Measurements from ENCODE around the gene BPIFA1.

Gene BPIFA1

GRCh38 chr20:33235696-33236095, at the start of gene BPIFA1:
BPIFA1 (plus strand) TSS chr20:33235996; CDS start chr20:33237712, 1,716 bp downstream.
- Histone ChIP-seq H3K36me3 (ENCODE audit: insufficient read depth, low read length) (no peaks in the 10 kb centered on the region), H3K27ac (ENCODE audit: low read depth, low read length, poor library complexity, severe bottlenecking) (no peak within 1 kb of the TSS), H2AFZ (ENCODE audit: low read length) (no peak within 1 kb of the TSS), H3K4me2 (ENCODE audit: low read length) (no peak within 1 kb of the TSS), H4K20me1 (ENCODE audit: insufficient read depth, low read length) (no peaks in the 10 kb centered on the region), H3K79me2 (ENCODE audit: insufficient read depth, low read length) (no peaks in the 10 kb centered on the region), H3K27me3 (ENCODE audit: insufficient read depth, low read length) (0 out of 2 replicates have a peak, but pooled peaks cover 4% of the 10 kb centered on the region), H3K9ac (ENCODE audit: low read length) (no peak within 1 kb of the TSS), H3K9me3 (ENCODE audit: low read length) (no peaks in the 10 kb centered on the region), H3K4me3 (ENCODE audit: low read depth, low read length, poor library complexity, severe bottlenecking) (no peak within 1 kb of the TSS), H3K9me2 (ENCODE audit: low read depth, low read length) (no peaks in the 10 kb centered on the region), H3F3A (ENCODE audit: insufficient read depth, low read length) (no peaks in the 10 kb centered on the region), H3K4me1 (ENCODE audit: insufficient read depth, low read length, severe bottlenecking) (no peaks in the 10 kb centered on the region)
- TF ChIP-seq EZH2 (IDR thresholded peaks at IDR 0.05; ENCODE audit: borderline replicate concordance, low read length) = no peak

GRCh38 chr20:33187491-33187890, 48.3 kb upstream of the BPIFA1 start:
- no peak overlapping the region for H3K4me2 ChIP-seq (ENCODE audit: low read length)
- H3K27me3 ChIP-seq (ENCODE audit: insufficient read depth, low read length) = no peaks in the 10 kb centered on the region
- H3K36me3 ChIP-seq (ENCODE audit: insufficient read depth, low read length) = no peaks in the 10 kb centered on the region
- H3K27ac ChIP-seq (ENCODE audit: low read depth, low read length, poor library complexity, severe bottlenecking) = no peak overlapping the region
- H4K20me1 ChIP-seq (ENCODE audit: insufficient read depth, low read length) = no peaks in the 10 kb centered on the region
- no peaks in the 10 kb centered on the region for H3K9me3 ChIP-seq (ENCODE audit: low read length)
- H3K4me1 ChIP-seq (ENCODE audit: insufficient read depth, low read length, severe bottlenecking) = no peaks in the 10 kb centered on the region
- no peaks in the 10 kb centered on the region for H3F3A ChIP-seq (ENCODE audit: insufficient read depth, low read length)
- H3K9me2 ChIP-seq (ENCODE audit: low read depth, low read length) = no peaks in the 10 kb centered on the region
- H3K79me2 ChIP-seq (ENCODE audit: insufficient read depth, low read length) = no peaks in the 10 kb centered on the region
- no peak overlapping the region for H3K9ac ChIP-seq (ENCODE audit: low read length)
- no peak overlapping the region for H3K4me3 ChIP-seq (ENCODE audit: low read depth, low read length, poor library complexity, severe bottlenecking)
- no peak overlapping the region for H2AFZ ChIP-seq (ENCODE audit: low read length)
- TF ChIP-seq, protein P1, sequence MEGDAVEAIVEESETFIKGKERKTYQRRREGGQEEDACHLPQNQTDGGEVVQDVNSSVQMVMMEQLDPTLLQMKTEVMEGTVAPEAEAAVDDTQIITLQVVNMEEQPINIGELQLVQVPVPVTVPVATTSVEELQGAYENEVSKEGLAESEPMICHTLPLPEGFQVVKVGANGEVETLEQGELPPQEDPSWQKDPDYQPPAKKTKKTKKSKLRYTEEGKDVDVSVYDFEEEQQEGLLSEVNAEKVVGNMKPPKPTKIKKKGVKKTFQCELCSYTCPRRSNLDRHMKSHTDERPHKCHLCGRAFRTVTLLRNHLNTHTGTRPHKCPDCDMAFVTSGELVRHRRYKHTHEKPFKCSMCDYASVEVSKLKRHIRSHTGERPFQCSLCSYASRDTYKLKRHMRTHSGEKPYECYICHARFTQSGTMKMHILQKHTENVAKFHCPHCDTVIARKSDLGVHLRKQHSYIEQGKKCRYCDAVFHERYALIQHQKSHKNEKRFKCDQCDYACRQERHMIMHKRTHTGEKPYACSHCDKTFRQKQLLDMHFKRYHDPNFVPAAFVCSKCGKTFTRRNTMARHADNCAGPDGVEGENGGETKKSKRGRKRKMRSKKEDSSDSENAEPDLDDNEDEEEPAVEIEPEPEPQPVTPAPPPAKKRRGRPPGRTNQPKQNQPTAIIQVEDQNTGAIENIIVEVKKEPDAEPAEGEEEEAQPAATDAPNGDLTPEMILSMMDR (IDR thresholded peaks at IDR 0.05; ENCODE audit: low read length) = no peak
- no peak for TF ChIP-seq EZH2 (IDR thresholded peaks at IDR 0.05; ENCODE audit: borderline replicate concordance, low read length)

DNA sequence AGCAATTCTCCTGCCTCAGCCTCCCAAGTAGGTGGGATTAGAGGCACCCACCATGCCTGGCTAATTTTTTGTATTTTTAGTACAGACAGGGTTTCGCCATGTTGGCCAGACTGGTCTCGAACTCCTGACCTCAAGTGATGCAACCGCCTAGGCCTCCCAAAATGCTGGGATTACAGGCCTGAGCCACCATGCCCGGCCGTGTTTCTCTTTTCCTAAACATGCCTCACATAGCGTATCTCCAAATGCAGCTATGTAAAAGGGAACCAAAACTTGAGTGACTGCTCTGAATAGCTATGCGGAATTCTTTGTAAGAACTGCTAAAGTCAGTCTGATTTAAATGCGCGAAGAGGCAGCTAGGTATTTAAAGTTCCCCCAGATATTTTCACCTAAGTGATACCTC, 47.4 kb upstream of the BPIFA1 start:
- Histone ChIP-seq H3K4me1 (ENCODE audit: insufficient read depth, low read length, severe bottlenecking) (no peaks in the 10 kb centered on the region), H3K9ac (ENCODE audit: low read length) (no peak overlapping the region), H3K9me3 (ENCODE audit: low read length) (no peaks in the 10 kb centered on the region), H3K4me2 (ENCODE audit: low read length) (no peak overlapping the region), H4K20me1 (ENCODE audit: insufficient read depth, low read length) (no peaks in the 10 kb centered on the region), H2AFZ (ENCODE audit: low read length) (no peak overlapping the region), H3K9me2 (ENCODE audit: low read depth, low read length) (no peaks in the 10 kb centered on the region), H3F3A (ENCODE audit: insufficient read depth, low read length) (no peaks in the 10 kb centered on the region), H3K27ac (ENCODE audit: low read depth, low read length, poor library complexity, severe bottlenecking) (no peak overlapping the region), H3K27me3 (ENCODE audit: insufficient read depth, low read length) (no peaks in the 10 kb centered on the region; the same call in 1 of the 2 replicates), H3K79me2 (ENCODE audit: insufficient read depth, low read length) (no peaks in the 10 kb centered on the region), H3K36me3 (ENCODE audit: insufficient read depth, low read length) (no peaks in the 10 kb centered on the region), H3K4me3 (ENCODE audit: low read depth, low read length, poor library complexity, severe bottlenecking) (no peak overlapping the region)
- TF ChIP-seq EZH2 (IDR thresholded peaks at IDR 0.05; ENCODE audit: borderline replicate concordance, low read length) = no peak
- TF ChIP-seq, protein P1 (IDR thresholded peaks at IDR 0.05; ENCODE audit: low read length) = no peak

DNA sequence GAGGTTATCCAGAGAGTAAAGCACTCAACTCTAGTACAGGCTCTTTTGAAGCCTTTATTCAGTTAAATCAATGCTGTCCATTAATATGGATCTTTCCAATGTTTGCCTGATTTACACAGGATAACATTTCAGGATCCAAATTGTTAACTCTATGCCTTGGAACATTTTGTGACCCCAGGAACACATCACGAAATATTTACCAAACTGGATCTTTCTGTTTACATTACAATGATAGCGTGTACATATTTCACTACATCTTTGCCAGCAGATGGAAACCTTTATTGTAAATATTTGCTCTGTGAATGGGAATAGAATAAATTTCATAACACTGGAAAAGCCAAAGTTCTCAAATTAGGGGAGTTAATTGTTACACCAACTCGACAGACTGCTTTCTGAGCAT, 44.3 kb upstream of the BPIFA1 start:
- H3K27ac ChIP-seq (ENCODE audit: low read depth, low read length, poor library complexity, severe bottlenecking) = no peak overlapping the region
- no peak overlapping the region for H3K4me3 ChIP-seq (ENCODE audit: low read depth, low read length, poor library complexity, severe bottlenecking)
- H3F3A ChIP-seq (ENCODE audit: insufficient read depth, low read length) = no peaks in the 10 kb centered on the region
- H3K9me2 ChIP-seq (ENCODE audit: low read depth, low read length) = no peaks in the 10 kb centered on the region
- H4K20me1 ChIP-seq (ENCODE audit: insufficient read depth, low read length) = no peaks in the 10 kb centered on the region
- no peaks in the 10 kb centered on the region for H3K79me2 ChIP-seq (ENCODE audit: insufficient read depth, low read length)
- no peak overlapping the region for H3K4me2 ChIP-seq (ENCODE audit: low read length)
- H3K36me3 ChIP-seq (ENCODE audit: insufficient read depth, low read length) = no peaks in the 10 kb centered on the region
- no peaks in the 10 kb centered on the region; the same call in 1 of the 2 replicates for H3K27me3 ChIP-seq (ENCODE audit: insufficient read depth, low read length)
- TF ChIP-seq, protein P1 (IDR thresholded peaks at IDR 0.05; ENCODE audit: low read length) = no peak
- TF ChIP-seq EZH2 (IDR thresholded peaks at IDR 0.05; ENCODE audit: borderline replicate concordance, low read length) = no peak
- no peak overlapping the region for H3K9ac ChIP-seq (ENCODE audit: low read length)
- H3K9me3 ChIP-seq (ENCODE audit: low read length) = no peaks in the 10 kb centered on the region
- H3K4me1 ChIP-seq (ENCODE audit: insufficient read depth, low read length, severe bottlenecking) = no peaks in the 10 kb centered on the region
- H2AFZ ChIP-seq (ENCODE audit: low read length) = no peak overlapping the region

All from OCI-LY1 (cell line).